Keratinocyte (primary cell): ENCODE data around the gene RNF215. TPM values are rescaled to one million over a fixed set of nuclear protein-coding genes. Genes with fewer than 3 reads are reported as not detected.

Experiments
- DNase-seq: peaks from one replicate; pipeline ENCODE4 v3.0.0-alpha.2; 2011; ENCODE audit warnings: low read depth, missing footprints, low spot score
- FAIRE-seq: peaks from 2 replicates; lab custom pipeline; 2011; peaks lifted over from hg19 to GRCh38; lab: Jason Lieb, UNC
- H2AFZ ChIP-seq: 2 replicates; pipeline ENCODE4 v1.6.0; 2012; ENCODE audit warnings: low read length, control low read depth, inconsistent platforms; ENCODE audit not compliant: control insufficient read depth
- H3K27ac ChIP-seq: 2 replicates; pipeline ENCODE4 v1.5.1; 2011; ENCODE audit warnings: low read length; ENCODE audit not compliant: control insufficient read depth, insufficient read depth
- H3K27me3 ChIP-seq: 3 replicates; pipeline ENCODE4 v1.6.0; 2011; ENCODE audit warnings: low read length; ENCODE audit not compliant: control insufficient read depth, insufficient read depth; ENCODE audit errors: extremely low read depth
- H3K36me3 ChIP-seq, 2 experiments: 2 replicates in 1 of 2; 3 replicates in 1 of 2; pipeline ENCODE4 v1.5.1; 2011; ENCODE audit warnings: low read length in 2 of 2, mild to moderate bottlenecking in 1 of 2; ENCODE audit not compliant: control insufficient read depth in 2 of 2, insufficient read depth in 2 of 2; ENCODE audit errors: extremely low read depth in 1 of 2
- H3K4me1 ChIP-seq: 3 replicates; pipeline ENCODE4 v1.5.1; 2011; ENCODE audit warnings: low read length; ENCODE audit not compliant: control insufficient read depth, insufficient read depth; ENCODE audit errors: extremely low read depth
- H3K4me2 ChIP-seq: 3 replicates; pipeline ENCODE4 v1.6.0; 2011; ENCODE audit warnings: low read depth, low read length; ENCODE audit not compliant: control insufficient read depth, insufficient read depth; ENCODE audit errors: extremely low read depth
- H3K4me3 ChIP-seq, 3 experiments: fragments of 200-600 bp in 1 of 3; sonication (generic) in 1 of 3; 2 replicates in 2 of 3; 3 replicates in 1 of 3; pipeline ENCODE4 v1.5.1; 2011 to 2016; ENCODE audit warnings: low read length in 3 of 3, mild to moderate bottlenecking in 3 of 3, control low read depth in 2 of 3, inconsistent platforms in 1 of 3, low read depth in 1 of 3, mixed read lengths in 1 of 3, mixed run types in 1 of 3, moderate library complexity in 1 of 3; ENCODE audit not compliant: control insufficient read depth in 2 of 3, insufficient read depth in 2 of 3; ENCODE audit errors: extremely low read depth in 1 of 3
- H3K79me2 ChIP-seq: 2 replicates; pipeline ENCODE4 v1.6.0; 2012; ENCODE audit warnings: low read length; ENCODE audit not compliant: control insufficient read depth, insufficient read depth
- H3K9ac ChIP-seq: 3 replicates; pipeline ENCODE4 v1.6.0; 2011; ENCODE audit warnings: low read length; ENCODE audit not compliant: control insufficient read depth, insufficient read depth; ENCODE audit errors: extremely low read depth
- H3K9me1 ChIP-seq: 3 replicates; pipeline ENCODE4 v1.6.0; 2011; ENCODE audit warnings: low read length; ENCODE audit not compliant: control insufficient read depth, insufficient read depth; ENCODE audit errors: extremely low read depth
- H3K9me3 ChIP-seq: 2 replicates; pipeline ENCODE4 v1.5.1; 2012; ENCODE audit warnings: low read depth, low read length; ENCODE audit not compliant: control insufficient read depth
- H4K20me1 ChIP-seq: 3 replicates; pipeline ENCODE4 v1.6.0; 2011; ENCODE audit warnings: low read length; ENCODE audit not compliant: control insufficient read depth, insufficient read depth; ENCODE audit errors: extremely low read depth
- EZH2 ChIP-seq: IDR thresholded peaks from one replicate; pipeline ENCODE4 v1.6.1; 2012; ENCODE audit warnings: inconsistent platforms, mild to moderate bottlenecking, low read length, moderate library complexity
- dilution Hi-C: fragments of 300-500 bp; cut with MboI; formaldehyde crosslinking; loops from one replicate; pipeline ENCODE4 v1.7.0; 2020; ENCODE audit warnings: low sequenced_read_pairs; ENCODE audit not compliant: extremely low pct_ligation_motif_present
- polyA plus RNA-seq, 5 experiments: library from polyadenylated mRNA; depleted of rRNA in 3 of 5; stranded (reverse) in 3 of 5; stranded (forward) in 1 of 5; unstranded in 1 of 5; fragments of >200 nt; gene quantifications; 1 replicate in 1 of 5; 2 replicates in 3 of 5; 3 replicates in 1 of 5; pipeline versions ENCODE4 v1.2.1 to v1.2.3, GENCODE V29; 2011 to 2012; ENCODE audit warnings: missing spikeins in 2 of 5, low read depth in 1 of 5, low replicate concordance in 1 of 5
- TF ChIP-seq, protein P1 (sequence below), 3 experiments: IDR thresholded peaks in 1 of 3; conservative IDR thresholded peaks in 1 of 3; optimal IDR thresholded peaks in 1 of 3; 2 replicates in 2 of 3; 3 replicates in 1 of 3; pipeline versions ENCODE3 to v1.5.1; 2011; ENCODE audit warnings: low read length in 3 of 3, mild to moderate bottlenecking in 3 of 3, moderate library complexity in 2 of 3, control low read depth in 1 of 3, inconsistent platforms in 1 of 3; ENCODE audit not compliant: insufficient read depth in 2 of 3; ENCODE audit errors: extremely low read depth in 1 of 3

RNF215 gene
- polyA plus RNA-seq, 1 donor (not counting 4 experiments of a cell fraction or from before 2014, with no cell fraction given), result 8.3 TPM

DNA sequence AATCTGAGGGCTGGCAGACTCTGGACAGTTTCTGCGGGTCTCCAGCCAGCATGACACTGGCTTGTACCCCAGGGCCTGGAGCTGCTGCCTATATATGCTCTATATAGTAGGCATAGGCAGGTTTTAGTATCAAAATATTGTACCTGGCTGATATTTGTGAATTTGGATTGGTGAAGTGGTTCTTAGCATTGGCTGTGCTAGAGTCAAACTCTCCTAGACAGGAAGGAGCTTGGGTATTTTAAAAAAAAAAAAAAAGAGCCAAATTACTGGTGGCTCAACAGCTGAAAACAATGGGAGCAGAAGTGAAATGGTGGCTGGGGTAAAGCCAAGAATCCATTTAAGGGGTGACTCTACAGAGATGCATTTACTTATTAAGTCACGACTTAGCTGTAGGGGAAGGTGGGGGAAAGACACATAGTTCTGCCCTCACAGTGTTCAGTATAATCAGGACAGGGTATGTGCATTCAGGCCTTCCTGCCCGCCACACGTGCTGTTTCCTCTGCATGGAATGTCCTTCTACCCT, 27.4 kb upstream of the RNF215 start:
- dilution Hi-C loops, result no loop called here
- Histone ChIP-seq H3K9me1 (no peaks in the 10 kb centered on the region), H3K4me3 (no peak overlapping the region), H3K4me2 (no peak overlapping the region), H3K9me3 (no peaks in the 10 kb centered on the region), H2AFZ (no peak overlapping the region), H3K36me3 (peaks cover 43 to 70% of the 10 kb centered on the region in 2 experiments), H3K9ac (no peak overlapping the region), H3K27me3 (no peaks in the 10 kb centered on the region), H3K27ac (no peak overlapping the region), H4K20me1 (no peaks in the 10 kb centered on the region), H3K4me1 (peaks cover 32% of the 10 kb centered on the region), H3K79me2 (peaks cover 3% of the 10 kb centered on the region)
- DNase-seq (no peak), FAIRE-seq (no peak)
- no peak for TF ChIP-seq EZH2
- TF ChIP-seq, protein P1, sequence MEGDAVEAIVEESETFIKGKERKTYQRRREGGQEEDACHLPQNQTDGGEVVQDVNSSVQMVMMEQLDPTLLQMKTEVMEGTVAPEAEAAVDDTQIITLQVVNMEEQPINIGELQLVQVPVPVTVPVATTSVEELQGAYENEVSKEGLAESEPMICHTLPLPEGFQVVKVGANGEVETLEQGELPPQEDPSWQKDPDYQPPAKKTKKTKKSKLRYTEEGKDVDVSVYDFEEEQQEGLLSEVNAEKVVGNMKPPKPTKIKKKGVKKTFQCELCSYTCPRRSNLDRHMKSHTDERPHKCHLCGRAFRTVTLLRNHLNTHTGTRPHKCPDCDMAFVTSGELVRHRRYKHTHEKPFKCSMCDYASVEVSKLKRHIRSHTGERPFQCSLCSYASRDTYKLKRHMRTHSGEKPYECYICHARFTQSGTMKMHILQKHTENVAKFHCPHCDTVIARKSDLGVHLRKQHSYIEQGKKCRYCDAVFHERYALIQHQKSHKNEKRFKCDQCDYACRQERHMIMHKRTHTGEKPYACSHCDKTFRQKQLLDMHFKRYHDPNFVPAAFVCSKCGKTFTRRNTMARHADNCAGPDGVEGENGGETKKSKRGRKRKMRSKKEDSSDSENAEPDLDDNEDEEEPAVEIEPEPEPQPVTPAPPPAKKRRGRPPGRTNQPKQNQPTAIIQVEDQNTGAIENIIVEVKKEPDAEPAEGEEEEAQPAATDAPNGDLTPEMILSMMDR (optimal IDR thresholded peaks at IDR 0.05 in 1 of 3, IDR thresholded peaks at IDR 0.05 in 1 of 3, conservative IDR thresholded peaks at IDR 0.05 in 1 of 3; ENCODE audit: extremely low read depth in 1 of 3, insufficient read depth in 2 of 3, low read length in 3 of 3), result no peak

DNA sequence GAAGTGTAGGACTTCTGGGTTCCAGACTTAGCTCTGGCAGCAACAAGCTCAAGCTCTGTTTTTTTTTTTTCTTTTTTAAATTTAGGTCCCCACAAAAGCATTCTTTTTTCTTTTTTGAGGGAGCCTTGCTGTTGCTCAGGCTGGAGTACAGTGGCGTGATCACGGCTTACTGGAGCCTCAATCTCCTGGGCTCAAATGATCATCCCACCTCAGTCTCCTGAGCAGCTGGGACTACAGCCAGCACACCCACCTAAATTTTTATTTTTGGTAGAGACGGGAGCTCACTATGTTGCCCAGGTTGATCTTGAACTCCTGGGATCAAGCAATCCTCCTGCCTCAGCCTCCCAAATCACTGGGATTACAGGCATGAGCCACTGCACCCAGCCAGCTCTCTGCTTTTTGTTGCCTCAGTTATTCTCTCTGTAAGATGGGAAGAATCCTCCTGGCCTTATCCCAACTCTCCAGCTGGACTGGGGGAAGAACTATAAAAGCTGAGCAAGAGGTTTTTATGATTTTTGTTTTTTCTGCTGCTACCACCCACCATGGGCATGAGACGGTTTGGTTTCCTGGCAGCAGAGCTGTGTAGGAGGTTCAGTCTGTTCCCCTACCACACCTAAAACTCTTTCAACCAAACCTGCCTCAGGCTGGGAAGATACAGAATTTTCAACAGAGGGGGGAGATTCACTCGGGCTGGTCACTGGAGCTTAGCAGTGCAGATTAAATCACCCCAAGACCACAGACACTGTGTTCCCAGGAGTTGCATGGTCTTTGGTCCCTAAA, 26.7 kb upstream of the RNF215 start:
- DNase-seq (no peak), FAIRE-seq (no peak)
- peaks cover 46 to 74% of the 10 kb centered on the region in 2 experiments for H3K36me3 ChIP-seq
- no peak overlapping the region for H2AFZ ChIP-seq
- no peaks in the 10 kb centered on the region for H3K27me3 ChIP-seq
- no peaks in the 10 kb centered on the region for H3K9me3 ChIP-seq
- no peak for TF ChIP-seq EZH2
- TF ChIP-seq, protein P1 (optimal IDR thresholded peaks at IDR 0.05 in 1 of 3, IDR thresholded peaks at IDR 0.05 in 1 of 3, conservative IDR thresholded peaks at IDR 0.05 in 1 of 3; ENCODE audit: extremely low read depth in 1 of 3, insufficient read depth in 2 of 3, low read length in 3 of 3), result no peak
- H4K20me1 ChIP-seq, result no peaks in the 10 kb centered on the region
- no peak overlapping the region for H3K4me2 ChIP-seq
- H3K27ac ChIP-seq, result no peak overlapping the region
- H3K79me2 ChIP-seq, result peaks cover 3% of the 10 kb centered on the region
- no peaks in the 10 kb centered on the region for H3K9me1 ChIP-seq
- H3K4me1 ChIP-seq, result peaks cover 35% of the 10 kb centered on the region
- H3K4me3 ChIP-seq, result no peak overlapping the region
- H3K9ac ChIP-seq, result peak overlapping the region; percentile 8
- dilution Hi-C loops, result no loop called here
